Testis (tissue), 3 donors: ENCODE data around the gene SH3RF1. TPM values are rescaled to one million over a fixed set of nuclear protein-coding genes. Genes with fewer than 3 reads are reported as not detected.
A peak's percentile ranks its signal among the peaks of the same experiment; 100 is the strongest.

Source experiments
- DNase-seq: peaks from one replicate; pipeline ENCODE4 v3.0.0-alpha.2; 2019
- H3K27ac ChIP-seq, 2 donors: fragments of 200-600 bp; sonication (generic); one replicate each; pipeline ENCODE4 v1.5.1; 2019
- H3K27me3 ChIP-seq: fragments of 200-600 bp; sonication (generic); one replicate; pipeline ENCODE4 v1.5.1; 2019
- H3K36me3 ChIP-seq: fragments of 200-600 bp; sonication (generic); one replicate; pipeline ENCODE4 v1.5.1; 2017; ENCODE audit warnings: low read depth; ENCODE audit errors: missing control alignments
- H3K4me1 ChIP-seq: fragments of 200-600 bp; sonication (generic); one replicate; pipeline ENCODE4 v1.5.1; 2019
- H3K4me3 ChIP-seq, 2 donors: fragments of 200-600 bp; sonication (generic); one replicate each; pipeline ENCODE4 v1.5.1; 2017 to 2019
- H3K9me3 ChIP-seq: fragments of 200-600 bp; sonication (generic); one replicate; pipeline ENCODE4 v1.5.1; 2017
- POLR2A ChIP-seq: fragments of 450-650 bp; IDR thresholded peaks from one replicate; pipeline ENCODE4 v1.6.1; 2017; ENCODE audit warnings: antibody characterized with exemption, mild to moderate bottlenecking, moderate library complexity
- WGBS, 2 donors: methylation state at CpG; one replicate each; pipeline ENCODE4 v1.1.5; 2018; 5-methylcytosine and 5-hydroxymethylcytosine counted together
- intact Hi-C: fragments of 100-400 bp; cut with DNase I; formaldehyde crosslinking; loops from one replicate; pipeline ENCODE4 v1.15.1; 2023; ENCODE audit warnings: low total_unique reads
- polyA plus RNA-seq: library from polyadenylated mRNA; stranded (reverse); fragments of 350-450 nt; fragmentation: Illumina TruSeq; extraction: RNeasy Lipid Tissue Mini Kit (QIAGEN cat#74804); gene quantifications from one replicate; pipeline ENCODE4 v1.2.3, GENCODE V29; 2014; ENCODE audit warnings: low read depth, low replicate concordance; ENCODE audit not compliant: insufficient read depth
- total RNA-seq, 2 donors: library from RNA; depleted of rRNA; stranded (reverse); fragments of >200 nt; gene quantifications; one replicate each; pipeline ENCODE4 v1.2.3, GENCODE V29; 2016
- TF ChIP-seq, protein P1 (sequence below), 3 experiments: fragments of 450-650 bp in 2 of 3; fragments of 200-600 bp in 1 of 3; sonication (generic) in 1 of 3; IDR thresholded peaks; one replicate each; pipeline ENCODE4 v1.5.1; 2016 to 2019; ENCODE audit warnings: antibody characterized with exemption in 3 of 3, mild to moderate bottlenecking in 2 of 3, moderate library complexity in 1 of 3

Gene SH3RF1
- total and polyA plus RNA-seq, 3 donors from 2014 or later = 15.1 to 38.9 (median 26.4) TPM

DNA sequence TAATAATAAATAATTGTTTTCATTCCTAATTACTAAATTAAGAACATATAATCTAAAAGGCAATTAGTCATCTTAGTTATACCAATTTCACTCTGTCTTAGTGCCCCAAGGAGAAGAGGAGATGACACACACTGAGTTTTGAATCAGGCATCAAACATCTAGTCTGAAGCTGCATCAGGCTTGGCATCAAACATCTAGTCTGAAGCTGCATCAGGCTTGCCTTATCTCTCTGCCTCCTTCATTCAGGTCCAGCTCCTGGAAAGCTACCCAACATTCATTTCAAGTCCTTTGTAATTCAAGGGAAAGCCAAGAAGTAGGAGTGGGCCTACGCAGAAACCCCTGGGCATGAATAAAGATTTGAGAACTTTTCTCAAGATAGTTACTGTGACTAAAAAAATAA is 62.2 kb downstream of the SH3RF1 start:
- DNase-seq = no peak
- H3K27me3 ChIP-seq = no peaks in the 10 kb centered on the region
- TF ChIP-seq POLR2A = no peak
- TF ChIP-seq, protein P1, sequence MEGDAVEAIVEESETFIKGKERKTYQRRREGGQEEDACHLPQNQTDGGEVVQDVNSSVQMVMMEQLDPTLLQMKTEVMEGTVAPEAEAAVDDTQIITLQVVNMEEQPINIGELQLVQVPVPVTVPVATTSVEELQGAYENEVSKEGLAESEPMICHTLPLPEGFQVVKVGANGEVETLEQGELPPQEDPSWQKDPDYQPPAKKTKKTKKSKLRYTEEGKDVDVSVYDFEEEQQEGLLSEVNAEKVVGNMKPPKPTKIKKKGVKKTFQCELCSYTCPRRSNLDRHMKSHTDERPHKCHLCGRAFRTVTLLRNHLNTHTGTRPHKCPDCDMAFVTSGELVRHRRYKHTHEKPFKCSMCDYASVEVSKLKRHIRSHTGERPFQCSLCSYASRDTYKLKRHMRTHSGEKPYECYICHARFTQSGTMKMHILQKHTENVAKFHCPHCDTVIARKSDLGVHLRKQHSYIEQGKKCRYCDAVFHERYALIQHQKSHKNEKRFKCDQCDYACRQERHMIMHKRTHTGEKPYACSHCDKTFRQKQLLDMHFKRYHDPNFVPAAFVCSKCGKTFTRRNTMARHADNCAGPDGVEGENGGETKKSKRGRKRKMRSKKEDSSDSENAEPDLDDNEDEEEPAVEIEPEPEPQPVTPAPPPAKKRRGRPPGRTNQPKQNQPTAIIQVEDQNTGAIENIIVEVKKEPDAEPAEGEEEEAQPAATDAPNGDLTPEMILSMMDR (IDR thresholded peaks at IDR 0.05) = no peak
- H3K4me1 ChIP-seq = peaks cover 4% of the 10 kb centered on the region
- no peaks in the 10 kb centered on the region for H3K9me3 ChIP-seq
- 90 to 91% methylated on average over 1 of the region's 1 CpG for WGBS, 2 donors
- H3K36me3 ChIP-seq = no peaks in the 10 kb centered on the region
- intact Hi-C loops = no loop called here
- H3K4me3 ChIP-seq = no peak overlapping the region
- H3K27ac ChIP-seq = no peak overlapping the region

DNA sequence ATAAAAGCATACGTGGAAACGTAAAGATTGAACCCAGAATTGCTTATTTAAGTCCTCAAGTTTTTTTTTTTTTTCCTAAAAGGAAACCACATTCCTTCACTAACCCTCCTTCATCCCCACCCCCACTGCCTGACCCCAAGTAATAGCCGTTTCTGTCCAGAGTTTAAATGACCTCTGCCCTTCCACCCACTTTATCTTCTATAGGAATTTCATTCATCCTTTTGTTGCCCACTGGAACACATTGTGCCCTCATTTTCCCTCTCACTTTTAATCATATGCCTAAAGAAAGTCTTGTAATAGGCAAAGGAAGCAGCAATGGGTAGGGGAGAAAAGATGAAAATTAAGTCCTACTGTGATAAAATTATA is 62.7 kb downstream of the SH3RF1 start:
- Histone ChIP-seq H3K4me3 (no peak overlapping the region), H3K9me3 (no peaks in the 10 kb centered on the region), H3K36me3 (no peaks in the 10 kb centered on the region), H3K27ac (no peak overlapping the region), H3K4me1 (peaks cover 8% of the 10 kb centered on the region), H3K27me3 (no peaks in the 10 kb centered on the region)
- DNase-seq = no peak
- no peak for TF ChIP-seq POLR2A
- TF ChIP-seq, protein P1 (IDR thresholded peaks at IDR 0.05) = no peak
- 59 to 73% methylated on average over 3 of the region's 3 CpGs for WGBS, 2 donors
- intact Hi-C loops = no loop called here

DNA sequence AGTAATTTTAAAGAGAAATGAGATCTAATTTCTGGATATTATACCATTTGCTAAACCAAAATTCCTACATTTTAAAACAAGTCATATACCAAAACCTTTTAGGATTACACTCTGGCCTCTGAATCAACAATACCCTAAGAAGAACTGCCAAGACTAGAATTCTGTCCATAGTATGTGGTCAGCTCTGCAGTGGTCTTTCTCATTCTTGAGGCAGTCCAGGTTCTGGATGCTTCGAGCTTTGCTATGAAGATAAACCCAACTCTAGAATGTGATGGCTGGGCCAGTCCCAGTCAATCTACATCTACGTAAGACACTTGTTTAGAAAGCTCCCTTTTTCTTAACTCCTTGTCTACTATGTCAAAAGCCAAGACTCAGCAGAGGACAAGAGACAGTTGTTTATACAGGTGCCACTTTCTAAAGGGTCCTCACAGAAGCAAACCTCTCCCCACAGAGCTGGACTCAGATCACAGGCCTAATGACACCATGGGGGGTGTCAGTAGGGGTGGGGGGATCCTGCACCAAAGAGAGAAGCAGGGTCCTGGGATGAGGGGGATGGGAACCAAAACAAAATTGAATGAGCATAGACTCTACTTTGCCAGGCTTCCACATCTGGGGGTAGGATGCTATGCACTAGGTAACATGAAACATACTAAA is 63.2 kb downstream of the SH3RF1 start:
- Histone ChIP-seq H3K4me3 (no peak overlapping the region), H3K27me3 (no peaks in the 10 kb centered on the region), H3K9me3 (no peaks in the 10 kb centered on the region), H3K36me3 (no peaks in the 10 kb centered on the region), H3K27ac (no peak overlapping the region), H3K4me1 (peaks cover 11% of the 10 kb centered on the region)
- 78 to 96% methylated on average over 2 of the region's 2 CpGs for WGBS, 2 donors
- no peak for DNase-seq
- intact Hi-C loops = no loop called here
- no peak for TF ChIP-seq POLR2A
- TF ChIP-seq, protein P1 (IDR thresholded peaks at IDR 0.05) = no peak

DNA sequence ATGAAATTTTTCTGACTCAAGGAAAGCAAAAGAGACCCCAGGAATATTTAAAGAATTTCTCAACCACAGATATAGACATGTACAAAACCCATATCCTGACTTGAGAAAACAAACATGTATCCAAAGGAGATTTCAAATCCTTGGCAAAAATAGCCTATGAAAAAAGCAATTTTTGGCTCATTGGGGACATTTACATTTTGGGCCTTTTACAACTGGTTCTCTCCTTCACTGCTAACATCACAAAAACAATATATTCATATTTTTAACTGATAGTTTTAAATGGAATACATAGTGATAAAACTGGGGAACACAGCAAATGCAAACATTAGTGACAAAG is 65.0 kb downstream of the SH3RF1 start:
- H3K36me3 ChIP-seq = no peaks in the 10 kb centered on the region
- H3K27ac ChIP-seq = no peak overlapping the region
- no peak overlapping the region for H3K4me3 ChIP-seq
- no peak for TF ChIP-seq POLR2A
- TF ChIP-seq, protein P1 (IDR thresholded peaks at IDR 0.05) = no peak
- H3K4me1 ChIP-seq = peaks cover 25% of the 10 kb centered on the region
- H3K27me3 ChIP-seq = no peaks in the 10 kb centered on the region
- no peak for DNase-seq
- H3K9me3 ChIP-seq = no peaks in the 10 kb centered on the region
- intact Hi-C loops = no loop called here

DNA sequence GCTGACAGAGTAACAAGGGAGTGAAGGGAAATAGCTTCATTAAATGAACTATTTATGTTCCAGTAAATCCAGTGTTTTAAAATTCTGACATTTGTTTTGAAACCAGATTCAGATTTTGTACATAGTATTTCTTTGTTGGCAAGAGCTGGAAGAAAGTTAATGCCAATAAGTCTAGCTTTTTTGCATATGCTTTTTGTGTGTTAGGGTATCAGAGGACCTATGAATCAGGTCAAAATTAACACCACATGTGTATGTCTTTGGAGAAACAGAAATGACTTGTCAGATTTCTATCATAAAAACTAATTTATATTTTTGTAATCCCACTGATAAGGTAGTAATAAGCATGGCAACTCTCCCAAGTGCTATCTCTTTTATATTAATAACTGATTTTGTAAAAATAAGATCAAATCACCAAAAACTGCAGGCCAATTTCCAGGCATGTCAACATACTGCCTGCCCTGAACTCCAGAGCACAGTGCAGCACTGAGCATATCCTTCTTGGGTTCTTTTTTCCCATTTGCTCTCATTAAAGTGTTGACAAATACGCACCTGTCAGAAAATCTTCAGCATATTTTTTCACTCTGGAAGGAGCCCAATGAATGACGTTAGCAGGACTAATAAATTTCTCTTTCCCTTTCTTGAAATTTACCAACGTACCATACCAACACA is 65.5 kb downstream of the SH3RF1 start:
- Histone ChIP-seq H3K4me1 (peaks cover 30% of the 10 kb centered on the region), H3K9me3 (no peaks in the 10 kb centered on the region), H3K36me3 (no peaks in the 10 kb centered on the region), H3K27me3 (no peaks in the 10 kb centered on the region), H3K27ac (peak overlapping the region in 1 of 2 donors; percentile 46), H3K4me3 (no peak overlapping the region)
- intact Hi-C loops = no loop called here
- TF ChIP-seq, protein P1 (IDR thresholded peaks at IDR 0.05) = no peak
- no peak for TF ChIP-seq POLR2A
- DNase-seq = no peak
- 73 to 83% methylated on average over 3 of the region's 3 CpGs for WGBS, 2 donors
